Measurements from ENCODE around the gene WDR20. TPM values are rescaled to one million over a fixed set of nuclear protein-coding genes. Genes with fewer than 3 reads are reported as not detected.
"Not testable (repeated sequence)": the region's sequence is repeated elsewhere in the genome, so short reads cannot be mapped to it uniquely, and the experiment has no call there.

The WDR20 gene
- total RNA-seq, 1 experiment from 2014 or later: 23.8 TPM

GRCh38 chr14:102105369-102105768 is 34.3 kb upstream of the WDR20 start:
- H3K27me3 Mint-ChIP-seq (ENCODE audit: insufficient read depth, unreplicated experiment): no peaks in the 10 kb centered on the region
- peaks cover 8% of the 10 kb centered on the region for H3K9me3 Mint-ChIP-seq (ENCODE audit: unreplicated experiment)
- BruUV-seq (replicated peaks): no TSS peak
- H3K4me1 Mint-ChIP-seq (ENCODE audit: insufficient read depth, unreplicated experiment): no peaks in the 10 kb centered on the region
- no peak for TF ChIP-seq CTCF (IDR thresholded peaks at IDR 0.05; ENCODE audit: unreplicated experiment)
- intact Hi-C loops (cut with micrococcal nuclease): no loop called here
- no peak for DNase-seq (ENCODE audit: unreplicated experiment)
- no peak overlapping the region for H3K4me3 Mint-ChIP-seq (ENCODE audit: unreplicated experiment)
- ChIA-PET POLR2A (no interaction called here), CTCF (interaction anchor here (0.7 to 2.6 kb wide), 2 partner anchors 9 to 207 kb away, joined by 5 to 18 read pairs; no protein-coding TSS in a partner anchor)
- no peak overlapping the region for H3K27ac Mint-ChIP-seq (ENCODE audit: low read depth, unreplicated experiment)
- H3K36me3 Mint-ChIP-seq (ENCODE audit: insufficient read depth, unreplicated experiment): no peaks in the 10 kb centered on the region

GRCh38 chr14:102109332-102109731 is 30.4 kb upstream of the WDR20 start:
- H3K9me3 Mint-ChIP-seq (ENCODE audit: unreplicated experiment); POLR2A ChIA-PET; H3K4me3 Mint-ChIP-seq (ENCODE audit: unreplicated experiment); H3K27ac Mint-ChIP-seq (ENCODE audit: low read depth, unreplicated experiment); BruUV-seq (replicated peaks); H3K4me1 Mint-ChIP-seq (ENCODE audit: insufficient read depth, unreplicated experiment); intact Hi-C loops (cut with micrococcal nuclease); H3K36me3 Mint-ChIP-seq (ENCODE audit: insufficient read depth, unreplicated experiment); H3K27me3 Mint-ChIP-seq (ENCODE audit: insufficient read depth, unreplicated experiment); DNase-seq (ENCODE audit: unreplicated experiment): not testable (repeated sequence)
- CTCF ChIA-PET: interaction anchor here (2.3 kb wide), 1 partner anchor 12 kb away, joined by 7 read pairs; no protein-coding TSS in a partner anchor

GRCh38 chr14:102111101-102111500 is 28.6 kb upstream of the WDR20 start:
- BruUV-seq (replicated peaks): no TSS peak
- ChIA-PET CTCF (interaction anchor here (0.7 to 2.9 kb wide), 3 partner anchors 12 to 16 kb away, joined by 3 to 10 read pairs (median 4); no protein-coding TSS in a partner anchor), POLR2A (interaction anchor here (1.0 kb wide), 1 partner anchor 49 kb away, joined by 3 read pairs; no protein-coding TSS in a partner anchor)

GRCh38 chr14:102116361-102117180 is 23.1 kb upstream of the WDR20 start:
- H3K9me3 Mint-ChIP-seq (ENCODE audit: unreplicated experiment): no peaks in the 10 kb centered on the region
- ChIA-PET POLR2A (no interaction called here), CTCF (interaction anchor here (1.0 to 1.4 kb wide), 2 partner anchors 20 to 156 kb away, joined by 3 to 4 read pairs; no protein-coding TSS in a partner anchor)
- no peak overlapping the region for H3K27ac Mint-ChIP-seq (ENCODE audit: low read depth, unreplicated experiment)
- no peak overlapping the region for H3K4me3 Mint-ChIP-seq (ENCODE audit: unreplicated experiment)
- BruUV-seq (replicated peaks): no TSS peak
- DNase-seq (ENCODE audit: unreplicated experiment): no peak
- intact Hi-C loops (cut with micrococcal nuclease): no loop called here
- TF ChIP-seq CTCF (IDR thresholded peaks at IDR 0.05; ENCODE audit: unreplicated experiment): no peak
- H3K27me3 Mint-ChIP-seq (ENCODE audit: insufficient read depth, unreplicated experiment): no peaks in the 10 kb centered on the region
- H3K4me1 Mint-ChIP-seq (ENCODE audit: insufficient read depth, unreplicated experiment): no peaks in the 10 kb centered on the region
- no peaks in the 10 kb centered on the region for H3K36me3 Mint-ChIP-seq (ENCODE audit: insufficient read depth, unreplicated experiment)

More at GRCh38 chr14:102111101-102111500, 28.6 kb upstream of the WDR20 start:
- no peaks in the 10 kb centered on the region for H3K27me3 Mint-ChIP-seq (ENCODE audit: insufficient read depth, unreplicated experiment)
- H3K36me3 Mint-ChIP-seq (ENCODE audit: insufficient read depth, unreplicated experiment): no peaks in the 10 kb centered on the region
- DNase-seq (ENCODE audit: unreplicated experiment): no peak
- TF ChIP-seq CTCF (IDR thresholded peaks at IDR 0.05; ENCODE audit: unreplicated experiment): no peak
- no peak overlapping the region for H3K4me3 Mint-ChIP-seq (ENCODE audit: unreplicated experiment)
- intact Hi-C loops (cut with micrococcal nuclease): no loop called here
- H3K27ac Mint-ChIP-seq (ENCODE audit: low read depth, unreplicated experiment): no peak overlapping the region
- no peaks in the 10 kb centered on the region for H3K4me1 Mint-ChIP-seq (ENCODE audit: insufficient read depth, unreplicated experiment)
- peaks cover 8% of the 10 kb centered on the region for H3K9me3 Mint-ChIP-seq (ENCODE audit: unreplicated experiment)

Measured in MCF 10A (cell line).